ENCODE results near the gene ERF. TPM values are rescaled to one million over a fixed set of nuclear protein-coding genes. Genes with fewer than 3 reads are reported as not detected.

The ERF gene
- total RNA-seq: 10.8 and 11.6 TPM in 2 replicates

DNA sequence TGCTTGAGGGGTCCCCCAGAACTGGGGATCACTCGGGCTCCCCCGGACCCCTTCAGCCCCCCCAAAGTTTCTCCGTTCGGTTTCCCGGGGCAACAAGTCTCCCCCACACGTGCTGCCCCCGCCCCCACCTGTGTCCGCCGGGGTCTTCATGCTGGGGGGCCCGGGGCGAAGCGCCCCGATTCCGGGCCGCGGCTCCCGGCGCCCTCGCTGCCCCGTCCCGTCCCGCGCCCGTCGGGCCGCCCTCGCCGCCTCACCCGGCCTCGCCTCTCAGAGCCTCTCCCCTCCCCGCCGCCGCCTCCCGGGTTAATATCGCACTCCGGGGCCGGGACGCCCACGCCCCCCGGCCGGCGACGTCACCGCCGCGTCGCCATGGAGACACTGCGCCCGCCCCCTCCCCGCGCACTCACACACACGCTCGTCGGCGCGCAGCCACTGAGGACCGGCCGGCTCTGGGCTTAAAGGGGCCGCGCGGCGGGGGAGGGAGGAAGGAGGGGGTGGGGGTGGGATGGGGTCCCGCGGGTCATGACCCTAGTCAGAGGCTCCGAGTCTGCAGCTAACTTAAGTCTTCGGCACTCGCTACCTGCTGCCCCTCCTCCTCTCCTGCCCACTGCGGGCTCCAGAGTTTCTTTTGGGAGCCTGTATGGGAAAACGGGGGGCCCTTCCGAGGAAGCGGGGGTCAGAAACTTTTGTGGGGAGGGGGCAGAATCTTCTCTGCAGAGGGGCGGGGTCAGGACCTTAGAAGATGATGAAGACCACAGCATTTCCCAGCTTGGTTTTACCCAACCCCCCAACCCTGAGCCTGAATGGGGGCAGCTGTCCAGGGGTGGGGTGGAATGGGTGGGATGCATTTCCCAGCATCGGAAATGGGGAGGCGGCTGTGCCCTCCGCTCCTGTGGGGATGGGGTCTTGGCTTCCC lies at the start of gene ERF:
Gene ERF, minus strand, starts transcription at position 279 of the 916 bp plus-strand sequence. Its CDS starts 129 bp downstream, at position 150.
- peak within 1 kb of the TSS; percentile 76 for H3K4me3 ChIP-seq (ENCODE audit: low read depth, low read length)
- H3K36me3 ChIP-seq (ENCODE audit: control insufficient read depth, insufficient read depth, low read length): peaks cover 4% of the 10 kb centered on the region
- TF ChIP-seq CTCF (IDR thresholded peaks at IDR 0.05; ENCODE audit: insufficient read depth, low read length, severe bottlenecking): no peak
- FAIRE-seq (no peak), DNase-seq (ENCODE audit: low read depth) (peak; percentile 65)
- no peaks in the 10 kb centered on the region for H3K27me3 ChIP-seq (ENCODE audit: control insufficient read depth, insufficient read depth, low read length)

DNA sequence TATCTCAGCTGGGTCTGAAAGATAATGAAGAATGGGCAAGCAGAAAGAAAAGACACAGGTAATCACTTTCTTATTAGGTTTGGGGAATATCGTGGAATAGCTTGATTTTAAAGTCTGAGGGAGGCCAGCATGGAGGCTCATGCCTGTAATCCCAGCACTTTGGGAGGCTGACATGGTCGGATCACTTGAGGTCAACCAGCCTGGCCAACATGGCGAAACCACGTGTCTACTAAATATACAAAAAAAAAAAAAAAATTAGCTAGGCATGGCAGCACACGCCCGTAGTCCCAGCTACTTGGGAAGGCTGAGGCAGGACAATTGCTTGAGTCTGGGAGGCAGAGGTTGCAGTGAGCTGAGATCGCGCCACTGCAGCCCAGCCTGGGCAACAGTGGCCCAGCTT lies 48.9 kb upstream of the ERF start:
- no peak for DNase-seq (ENCODE audit: low read depth)

GRCh38 chr19:42303101-42303464 lies 48.2 kb upstream of the ERF start:
- DNase-seq (ENCODE audit: low read depth) (no peak), FAIRE-seq (no peak)
- Histone ChIP-seq H3K36me3 (ENCODE audit: control insufficient read depth, insufficient read depth, low read length) (no peaks in the 10 kb centered on the region), H3K27me3 (ENCODE audit: control insufficient read depth, insufficient read depth, low read length) (no peaks in the 10 kb centered on the region), H3K4me3 (ENCODE audit: low read depth, low read length) (peak overlapping the region; percentile 64)
- TF ChIP-seq CTCF (IDR thresholded peaks at IDR 0.05; ENCODE audit: insufficient read depth, low read length, severe bottlenecking): no peak

More for the DNA sequence above, 48.9 kb upstream of the ERF start:
- no peak for TF ChIP-seq CTCF (IDR thresholded peaks at IDR 0.05; ENCODE audit: insufficient read depth, low read length, severe bottlenecking)
- peak; percentile 75 for FAIRE-seq
- H3K27me3 ChIP-seq (ENCODE audit: control insufficient read depth, insufficient read depth, low read length): no peaks in the 10 kb centered on the region
- no peak overlapping the region for H3K4me3 ChIP-seq (ENCODE audit: low read depth, low read length)
- no peaks in the 10 kb centered on the region for H3K36me3 ChIP-seq (ENCODE audit: control insufficient read depth, insufficient read depth, low read length)

DNA sequence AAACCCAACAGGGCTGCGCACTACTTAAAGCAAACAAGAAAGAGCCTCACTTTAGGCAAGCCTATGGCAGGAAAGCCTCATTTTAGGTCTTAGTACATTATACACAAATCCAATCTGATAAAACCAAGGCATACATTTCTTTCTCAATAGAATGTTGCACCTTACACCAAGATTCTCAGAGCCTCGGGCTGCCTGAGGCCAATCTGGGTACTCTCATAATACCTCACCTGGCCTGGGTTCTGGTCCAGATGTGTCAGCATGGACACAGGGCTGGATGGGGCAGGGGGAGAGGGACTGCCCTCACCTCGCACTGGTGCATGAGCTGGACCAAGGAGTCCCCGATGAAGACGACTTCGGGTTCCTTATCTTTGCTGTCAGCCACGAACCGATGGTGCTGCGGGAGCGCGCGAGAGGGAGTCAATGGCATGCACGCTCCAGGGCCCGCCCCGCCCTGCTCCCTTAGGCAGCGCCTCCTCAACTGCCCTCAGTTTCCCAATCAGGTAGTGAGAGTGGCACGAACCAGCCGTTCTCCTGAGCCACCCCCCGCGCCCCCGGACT lies 46.8 kb upstream of the ERF start, which contains the start of gene PRR19:
Gene PRR19, plus strand, starts transcription at position 487 of the 558 bp plus-strand sequence. CDS start 7,453 bp downstream, outside the sequence.
- H3K36me3 ChIP-seq (ENCODE audit: control insufficient read depth, insufficient read depth, low read length): peaks cover 3% of the 10 kb centered on the region
- no peak for TF ChIP-seq CTCF (IDR thresholded peaks at IDR 0.05; ENCODE audit: insufficient read depth, low read length, severe bottlenecking)
- no peak for DNase-seq (ENCODE audit: low read depth)
- FAIRE-seq: no peak
- no peaks in the 10 kb centered on the region for H3K27me3 ChIP-seq (ENCODE audit: control insufficient read depth, insufficient read depth, low read length)
- H3K4me3 ChIP-seq (ENCODE audit: low read depth, low read length): peak within 1 kb of the TSS; percentile 64

DNA sequence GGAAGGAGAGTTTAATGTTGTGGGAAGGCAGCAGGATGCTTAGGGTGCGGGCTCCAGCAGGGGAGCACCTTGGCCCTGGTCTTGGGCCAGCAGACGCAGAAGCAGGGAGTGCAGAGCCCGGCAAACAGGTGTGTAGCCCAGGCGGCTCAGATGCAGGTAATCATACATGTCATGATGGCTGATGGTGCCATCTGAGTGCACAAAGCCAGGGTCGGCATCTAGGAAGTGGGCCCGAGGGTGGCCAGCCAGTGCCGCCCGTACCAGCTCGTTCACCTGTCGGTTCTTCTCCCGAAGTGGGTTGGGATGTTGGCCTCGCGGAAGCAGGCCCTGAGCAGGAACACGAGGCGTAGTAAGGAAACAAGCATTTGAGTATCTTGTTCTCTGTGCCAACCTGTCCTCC lies 42.1 kb upstream of the ERF start:
- TF ChIP-seq CTCF (IDR thresholded peaks at IDR 0.05; ENCODE audit: insufficient read depth, low read length, severe bottlenecking): no peak
- no peak for FAIRE-seq
- Histone ChIP-seq H3K4me3 (ENCODE audit: low read depth, low read length) (no peak overlapping the region), H3K27me3 (ENCODE audit: control insufficient read depth, insufficient read depth, low read length) (no peaks in the 10 kb centered on the region), H3K36me3 (ENCODE audit: control insufficient read depth, insufficient read depth, low read length) (peaks cover 26% of the 10 kb centered on the region)
- no peak for DNase-seq (ENCODE audit: low read depth)

Measured in bronchial epithelial cell (primary cell).